CD4-positive, alpha-beta T cell (primary cell): ENCODE results near the gene DDX54. TPM values are rescaled to one million over a fixed set of nuclear protein-coding genes. Genes with fewer than 3 reads are reported as not detected.
A peak's percentile ranks its signal among the peaks of the same experiment; 100 is the strongest.

Experiments used
- ATAC-seq: fragments of 200-7000 bp; cut with Tn5 transposase; one replicate; pipeline ENCODE4 v1.10.0; 2022; ENCODE audit warnings: mild to moderate bottlenecking; ENCODE audit not compliant: poor library complexity
- CTCF ChIA-PET: fragments of 350-600 bp; sonication (Branson Sonifier 250); formaldehyde crosslinking; loops from one replicate; lab custom pipeline; 2021; ENCODE audit warnings: antibody characterized with exemption, inconsistent platforms; lab: Charles Lee
- POLR2A ChIA-PET: fragments of 350-600 bp; sonication (Branson Sonifier 250); formaldehyde crosslinking; loops from one replicate; lab custom pipeline; 2021; ENCODE audit warnings: antibody characterized with exemption, inconsistent platforms; lab: Charles Lee
- DNase-seq, 14 experiments: peaks; one replicate each; pipeline ENCODE4 v3.0.0-alpha.2; 2013 to 2020; ENCODE audit warnings: mixed read lengths in 2 of 14
- H3K27ac ChIP-seq, 2 donors: one replicate each; pipeline versions ENCODE4 v1.5.1 to v1.7.0; 2013; ENCODE audit warnings: low read length in 2 of 2, low read depth in 1 of 2, mild to moderate bottlenecking in 1 of 2
- H3K27me3 ChIP-seq, 2 experiments: 1 replicate in 1 of 2; 2 replicates in 1 of 2; pipeline versions ENCODE4 v1.6.1 to v1.7.0; 2013; ENCODE audit warnings: low read length in 2 of 2, control low read depth in 1 of 2, mild to moderate bottlenecking in 1 of 2, moderate library complexity in 1 of 2; ENCODE audit not compliant: insufficient read depth in 2 of 2, control insufficient read depth in 1 of 2
- H3K36me3 ChIP-seq: one replicate; pipeline ENCODE4 v1.6.1; 2013; ENCODE audit warnings: low read length, control low read depth; ENCODE audit not compliant: insufficient read depth
- H3K4me1 ChIP-seq: one replicate; pipeline ENCODE4 v1.6.1; 2013; ENCODE audit warnings: low read length, control low read depth; ENCODE audit not compliant: insufficient read depth
- H3K4me3 ChIP-seq: one replicate; pipeline ENCODE4 v1.5.1; 2013; ENCODE audit warnings: mild to moderate bottlenecking, low read length, moderate library complexity
- H3K9me3 ChIP-seq, 2 experiments: 1 replicate in 1 of 2; 2 replicates in 1 of 2; pipeline versions ENCODE4 v1.6.1 to v1.7.0; 2013; ENCODE audit warnings: low read length in 2 of 2, mild to moderate bottlenecking in 2 of 2, control low read depth in 1 of 2, moderate library complexity in 1 of 2; ENCODE audit not compliant: control insufficient read depth in 1 of 2, insufficient read depth in 1 of 2
- H3K27ac Mint-ChIP-seq: one replicate; pipeline ENCODE4 v1.8.0; 2020; ENCODE audit warnings: mixed read lengths
- H3K27me3 Mint-ChIP-seq: one replicate; pipeline ENCODE4 v1.8.0; 2021; ENCODE audit warnings: mixed read lengths
- H3K36me3 Mint-ChIP-seq: one replicate; pipeline ENCODE4 v1.8.0; 2021; ENCODE audit warnings: low read depth, mixed read lengths
- H3K4me1 Mint-ChIP-seq: one replicate; pipeline ENCODE4 v1.8.0; 2021; ENCODE audit warnings: low read depth, mixed read lengths
- H3K4me3 Mint-ChIP-seq: one replicate; pipeline ENCODE4 v1.8.0; 2020; ENCODE audit warnings: mild to moderate bottlenecking, mixed read lengths
- H3K9me3 Mint-ChIP-seq: one replicate; pipeline ENCODE4 v1.8.0; 2020; ENCODE audit warnings: mixed read lengths
- CTCF ChIP-seq: fragments of 200-600 bp; IDR thresholded peaks from one replicate; pipeline ENCODE4 v1.8.0; 2022; ENCODE audit warnings: antibody characterized with exemption, mild to moderate bottlenecking
- intact Hi-C, 2 experiments: fragments of 100-400 bp; cut with DNase I in 1 of 2; cut with micrococcal nuclease in 1 of 2; formaldehyde crosslinking; loops; one replicate each; pipeline versions ENCODE4 v1.15.1 to v1.9.0; 2023 to 2025; cut with DNase I, micrococcal nuclease
- total RNA-seq, 174 experiments: library from RNA in 2 of 174; stranded (reverse) in 2 of 174; gene quantifications; one replicate each; pipeline ENCODE4 v1.2.3 and lab custom pipeline; 2021 to 2026

The DDX54 gene
- total RNA-seq, 2 experiments from 2014 or later = 56.8 to 61.1 TPM

DNA sequence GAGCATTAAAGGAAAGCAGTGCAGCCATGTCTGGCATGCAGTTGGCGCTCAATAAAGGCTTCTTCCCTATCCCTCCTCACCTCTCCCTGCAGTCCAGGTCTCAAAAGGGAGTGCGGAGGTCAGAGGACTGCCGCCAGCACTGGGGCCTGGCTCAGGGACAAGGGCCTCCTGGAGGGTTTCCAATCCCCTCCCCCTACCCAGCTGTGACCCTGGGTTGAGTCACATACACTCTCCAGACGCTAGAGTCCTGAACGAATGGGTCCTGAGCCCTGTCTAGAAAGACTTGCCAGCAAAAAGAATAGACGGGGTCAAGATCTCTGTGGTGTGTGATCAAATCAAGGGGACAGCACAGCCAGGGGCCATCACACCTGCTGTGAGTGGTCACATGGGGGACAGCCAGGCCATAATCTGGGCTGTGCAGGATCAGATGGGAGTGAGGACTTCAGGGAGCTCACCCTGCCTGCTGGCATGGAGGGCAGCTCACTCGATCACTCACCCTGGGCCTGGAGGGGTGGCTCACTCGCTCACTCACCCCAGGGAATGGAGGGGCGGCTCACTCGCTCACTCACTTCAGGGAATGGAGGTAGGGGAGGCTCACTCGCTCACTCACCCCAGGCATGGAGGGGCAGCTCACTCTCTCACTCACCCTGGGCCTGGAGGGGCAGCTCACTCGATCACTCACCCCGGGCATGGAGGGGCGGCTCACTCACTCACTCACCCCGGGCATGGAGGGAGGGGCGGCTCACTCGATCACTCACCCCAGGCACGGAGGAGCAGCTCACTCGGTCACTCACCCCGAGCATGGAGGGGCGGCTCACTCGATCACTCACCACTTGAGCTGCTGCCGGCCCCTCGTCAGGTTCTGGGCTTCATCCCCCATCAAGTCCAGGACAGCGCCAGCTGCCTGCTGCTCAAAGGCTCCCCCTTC, 22.9 kb downstream of the DDX54 start:
- no peaks in the 10 kb centered on the region for H3K9me3 Mint-ChIP-seq
- no peak for TF ChIP-seq CTCF
- peaks cover 86% of the 10 kb centered on the region for H3K36me3 Mint-ChIP-seq
- ChIA-PET CTCF (no interaction called here), POLR2A (no interaction called here)
- ATAC-seq = no peak
- no peak overlapping the region for H3K4me3 Mint-ChIP-seq
- H3K27ac ChIP-seq = no peak overlapping the region
- peaks cover 85% of the 10 kb centered on the region for H3K36me3 ChIP-seq
- no peaks in the 10 kb centered on the region for H3K4me1 ChIP-seq
- no peak overlapping the region for H3K27ac Mint-ChIP-seq
- intact Hi-C loops = no loop called here
- no peak overlapping the region for H3K4me3 ChIP-seq
- no peaks in the 10 kb centered on the region for H3K4me1 Mint-ChIP-seq
- no peaks in the 10 kb centered on the region for H3K27me3 ChIP-seq
- no peaks in the 10 kb centered on the region for H3K9me3 ChIP-seq
- DNase-seq = peak in 1 of 14 experiments; percentile 11
- no peaks in the 10 kb centered on the region for H3K27me3 Mint-ChIP-seq

- DNase-seq (peak in 1 of 14 experiments; percentile 34), ATAC-seq (no peak)
- no peaks in the 10 kb centered on the region for H3K27me3 Mint-ChIP-seq
- Histone ChIP-seq H3K36me3 (peaks cover 78% of the 10 kb centered on the region), H3K4me3 (no peak overlapping the region), H3K9me3 (no peaks in the 10 kb centered on the region), H3K4me1 (no peaks in the 10 kb centered on the region), H3K27me3 (no peaks in the 10 kb centered on the region), H3K27ac (no peak overlapping the region)
- no peak overlapping the region for H3K4me3 Mint-ChIP-seq
- H3K9me3 Mint-ChIP-seq = no peaks in the 10 kb centered on the region
- H3K36me3 Mint-ChIP-seq = peaks cover 86% of the 10 kb centered on the region
- intact Hi-C loops = no loop called here
- TF ChIP-seq CTCF = no peak
- ChIA-PET POLR2A (no interaction called here), CTCF (no interaction called here)
- H3K27ac Mint-ChIP-seq = no peak overlapping the region
- H3K4me1 Mint-ChIP-seq = peaks cover 5% of the 10 kb centered on the region
These were observed 23.8 kb downstream of the DDX54 start for GRCh38 chr12:113161415-113162016.

DNA sequence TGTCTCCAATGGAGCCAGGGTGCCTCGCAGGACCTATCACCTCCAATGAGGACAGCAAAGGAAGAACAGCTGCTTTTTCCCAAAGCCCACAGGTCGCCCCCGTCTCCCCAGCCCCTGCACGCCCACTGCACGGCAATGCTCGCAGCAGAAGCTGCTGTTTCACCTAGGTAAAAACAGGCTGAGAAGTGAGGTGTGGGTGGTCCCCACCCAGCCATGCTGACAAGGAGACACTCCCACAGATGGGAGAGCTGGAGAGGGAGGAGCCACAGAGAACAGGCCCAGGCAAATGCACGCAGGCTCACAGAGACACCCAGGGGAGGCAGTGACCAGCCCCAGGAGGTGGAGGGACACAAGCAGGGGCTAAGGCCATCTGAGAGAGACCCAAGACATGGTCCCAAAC, 25.3 kb downstream of the DDX54 start:
- Histone ChIP-seq H3K27ac (no peak overlapping the region), H3K9me3 (no peaks in the 10 kb centered on the region), H3K4me3 (no peak overlapping the region), H3K27me3 (no peaks in the 10 kb centered on the region), H3K36me3 (peaks cover 64% of the 10 kb centered on the region), H3K4me1 (peaks cover 9% of the 10 kb centered on the region)
- TF ChIP-seq CTCF = no peak
- no peaks in the 10 kb centered on the region for H3K9me3 Mint-ChIP-seq
- H3K4me3 Mint-ChIP-seq = no peak overlapping the region
- intact Hi-C loops = loop anchor here (2.0 to 10.0 kb wide), 3 partner anchors 49 to 105 kb away; partner anchors contain the start of gene DTX1 (in 1 of the 2)
- ChIA-PET POLR2A (no interaction called here), CTCF (interaction anchor here (0.6 kb wide), 1 partner anchor 260 kb away, joined by 3 read pairs; no protein-coding TSS in a partner anchor)
- H3K36me3 Mint-ChIP-seq = peaks cover 72% of the 10 kb centered on the region
- peaks cover 6% of the 10 kb centered on the region for H3K4me1 Mint-ChIP-seq
- DNase-seq = peak in 1 of 14 experiments; percentile 6
- no peak for ATAC-seq
- H3K27ac Mint-ChIP-seq = no peak overlapping the region
- no peaks in the 10 kb centered on the region for H3K27me3 Mint-ChIP-seq
